HepG2 (cell line): Measurements from ENCODE around the gene PHF10. TPM values are rescaled to one million over a fixed set of nuclear protein-coding genes. Genes with fewer than 3 reads are reported as not detected.

Experiments used
- ATAC-seq: fragments of 200-7000 bp; cut with Tn5 transposase; 3 replicates; pipeline ENCODE4 v1.9.1; 2020; ENCODE audit warnings: mild to moderate bottlenecking, moderate library complexity
- BruUV-seq: library from RNA; stranded (reverse); fragments of 400-500 nt; replicated peaks from 2 replicates; lab custom pipeline; 2021; lab: Mats Ljungman, UMichigan
- CTCF ChIA-PET: fragments of 300-600 bp; formaldehyde crosslinking; extraction: SDS; loops from one replicate; lab custom pipeline; 2021; ENCODE audit warnings: low total read pairs, inconsistent platforms, low intra/inter-chr PET ratio; lab: Yijun Ruan, JAX
- POLR2A ChIA-PET: fragments of 350-600 bp; sonication (Branson Sonifier 250); formaldehyde crosslinking; loops from one replicate; lab custom pipeline; 2020; ENCODE audit warnings: antibody characterized with exemption, inconsistent platforms; lab: Yijun Ruan, JAX
- DNase-seq: peaks from one replicate; pipeline ENCODE4 v3.0.0-alpha.2; 2015; ENCODE audit warnings: low spot score
- FAIRE-seq: peaks from 3 replicates; lab custom pipeline; 2011; peaks lifted over from hg19 to GRCh38; lab: Jason Lieb, UNC
- H2AFZ ChIP-seq: one replicate; pipeline ENCODE4 v1.6.1; 2011; ENCODE audit warnings: low read length, inconsistent platforms
- H3K27ac ChIP-seq: fragments of 300-600 bp; 3 replicates; pipeline ENCODE4 v1.8.0; 2011; ENCODE audit warnings: mixed run types, mild to moderate bottlenecking, mixed read lengths, low read length, inconsistent platforms; ENCODE audit not compliant: insufficient read depth; ENCODE audit errors: extremely low read length
- H3K27me3 ChIP-seq, 2 experiments: fragments of 200-600 bp in 1 of 2; 2 replicates in 1 of 2; 3 replicates in 1 of 2; pipeline versions ENCODE4 v1.6.0 to v1.8.0; 2011; ENCODE audit warnings: low read length in 2 of 2, mild to moderate bottlenecking in 2 of 2, moderate library complexity in 2 of 2, inconsistent platforms in 1 of 2; ENCODE audit not compliant: insufficient read depth in 2 of 2, control insufficient read depth in 1 of 2
- H3K36me3 ChIP-seq, 2 experiments: fragments of 200-600 bp in 1 of 2; replicated peaks in 1 of 2; 2 replicates in 1 of 2; 3 replicates in 1 of 2; pipeline versions ENCODE4 v1.5.1 to v1.8.0; 2011; ENCODE audit warnings: low read length in 2 of 2, inconsistent platforms in 1 of 2; ENCODE audit not compliant: insufficient read depth in 2 of 2, control insufficient read depth in 1 of 2
- H3K4me1 ChIP-seq: 2 replicates; pipeline ENCODE4 v1.5.1; 2012; ENCODE audit warnings: low read length, inconsistent platforms; ENCODE audit not compliant: insufficient read depth
- H3K4me2 ChIP-seq: 2 replicates; pipeline ENCODE4 v1.6.0; 2011; ENCODE audit warnings: low read depth, low read length, inconsistent platforms
- H3K4me3 ChIP-seq, 3 experiments: fragments of 200-600 bp in 1 of 3; sonication (generic), shearing (Covaris generic) in 1 of 3; replicated peaks in 1 of 3; 2 replicates each; pipeline ENCODE4 v1.5.1; 2011 to 2016; ENCODE audit warnings: low read length in 3 of 3, inconsistent platforms in 2 of 3, low read depth in 2 of 3, mild to moderate bottlenecking in 2 of 3, control low read depth in 1 of 3, mixed read lengths in 1 of 3; ENCODE audit not compliant: insufficient read depth in 1 of 3
- H3K79me2 ChIP-seq: one replicate; pipeline ENCODE4 v1.6.1; 2011; ENCODE audit warnings: low read length, inconsistent platforms; ENCODE audit not compliant: insufficient read depth
- H3K9ac ChIP-seq: 2 replicates; pipeline ENCODE4 v1.6.0; 2011; ENCODE audit warnings: mild to moderate bottlenecking, low read depth, low read length, inconsistent platforms; ENCODE audit not compliant: insufficient read depth
- H3K9me3 ChIP-seq: 2 replicates; pipeline ENCODE4 v1.5.1; 2012; ENCODE audit warnings: mild to moderate bottlenecking, low read length
- H4K20me1 ChIP-seq: 2 replicates; pipeline ENCODE4 v1.6.0; 2011; ENCODE audit warnings: inconsistent platforms, mild to moderate bottlenecking, low read length, moderate library complexity; ENCODE audit not compliant: insufficient read depth
- CERS6 ChIP-seq: sonication (generic); formaldehyde crosslinking; IDR thresholded peaks from 2 replicates; pipeline ENCODE4 v1.5.0; 2020; ENCODE audit warnings: missing genetic modification reagents
- HHEX ChIP-seq: IDR thresholded peaks from 2 replicates; pipeline ENCODE4 v1.6.1; 2016; ENCODE audit warnings: control low read depth
- HNRNPK ChIP-seq: fragments of 200-400 bp; formaldehyde crosslinking; IDR thresholded peaks from 2 replicates; pipeline ENCODE4 v1.6.1; 2018; ENCODE audit warnings: low read length, low read depth, moderate library complexity, mild to moderate bottlenecking; ENCODE audit not compliant: poor library complexity, severe bottlenecking
- MAFF ChIP-seq: IDR thresholded peaks from 2 replicates; pipeline ENCODE4 v1.6.1; 2011; ENCODE audit warnings: low read depth, low read length, improper control_type of control experiment
- MATR3 ChIP-seq: sonication (generic); formaldehyde crosslinking; IDR thresholded peaks from 2 replicates; pipeline ENCODE4 v1.4.0; 2020; ENCODE audit warnings: missing genetic modification reagents
- MLXIP ChIP-seq: sonication (generic); formaldehyde crosslinking; IDR thresholded peaks from 2 replicates; pipeline ENCODE4 v1.9.0; 2021; ENCODE audit warnings: missing genetic modification reagents, borderline replicate concordance
- NFE2L2 ChIP-seq: fragments of 150-350 bp; IDR thresholded peaks from 2 replicates; pipeline ENCODE4 v1.6.1; 2014; ENCODE audit warnings: low read length
- PBX3 ChIP-seq: sonication (generic); formaldehyde crosslinking; IDR thresholded peaks from 2 replicates; pipeline ENCODE4 v1.8.1; 2023; ENCODE audit warnings: missing genetic modification reagents, inconsistent platforms, borderline replicate concordance
- RAD21 ChIP-seq: fragments of 450-650 bp; formaldehyde crosslinking; IDR thresholded peaks from 2 replicates; pipeline ENCODE4 v1.5.0; 2020; ENCODE audit warnings: mild to moderate bottlenecking
- SMAD1 ChIP-seq: sonication (generic); formaldehyde crosslinking; IDR thresholded peaks from 2 replicates; pipeline ENCODE4 v1.4.0; 2020; ENCODE audit warnings: missing genetic modification reagents, low read depth, mild to moderate bottlenecking, borderline replicate concordance
- ZGPAT ChIP-seq: IDR thresholded peaks from 2 replicates; pipeline ENCODE4 v1.6.1; 2016; ENCODE audit warnings: mild to moderate bottlenecking
- ZNF205 ChIP-seq: IDR thresholded peaks from 2 replicates; pipeline ENCODE4 v1.6.1; 2018; ENCODE audit warnings: missing biosample characterization, missing genetic modification reagents
- ZNF282 ChIP-seq: fragments of 450-650 bp; IDR thresholded peaks from 2 replicates; pipeline ENCODE4 v1.6.1; 2018; ENCODE audit not compliant: partially characterized antibody
- ZNF292 ChIP-seq: sonication (generic); formaldehyde crosslinking; IDR thresholded peaks from 2 replicates; pipeline ENCODE4 v1.8.1; 2022; ENCODE audit warnings: mild to moderate bottlenecking, low read depth, missing genetic modification reagents, borderline replicate concordance
- ZNF75D ChIP-seq: sonication (generic); formaldehyde crosslinking; IDR thresholded peaks from 2 replicates; pipeline ENCODE4 v1.8.1; 2023; ENCODE audit warnings: missing genetic modification reagents, mild to moderate bottlenecking, borderline replicate concordance
- WGBS: methylation state at CpG from one replicate; pipeline ENCODE4 v1.1.6; 2017; ENCODE audit warnings: low lambda C conversion rate; 5-methylcytosine and 5-hydroxymethylcytosine counted together
- in situ Hi-C: cut with HindIII; loops from 2 replicates; pipeline ENCODE4 v1.10.0; 2017; ENCODE audit warnings: low pct_unique_long_range_greater_than_20kb; ENCODE audit not compliant: extremely low pct_ligation_motif_present
- intact Hi-C: fragments of 100-400 bp; cut with micrococcal nuclease; formaldehyde crosslinking; loops from one replicate; pipeline ENCODE4 v1.10.0; 2022; ENCODE audit not compliant: unreplicated experiment
- polyA plus RNA-seq, 8 experiments: library from polyadenylated mRNA; depleted of rRNA in 3 of 8; stranded (reverse) in 7 of 8; unstranded in 1 of 8; fragments of >200 nt; fragmentation: Illumina TruSeq in 4 of 8; extraction: Trizol in 4 of 8; gene quantifications; 2 replicates each; pipeline versions ENCODE4 v1.2.1 to v1.2.3, GENCODE V29; 2011 to 2016; ENCODE audit warnings: low read depth in 4 of 8, missing spikeins in 1 of 8, mixed read lengths in 1 of 8; ENCODE audit not compliant: insufficient read depth in 1 of 8
- total RNA-seq, 5 experiments: library from RNA; depleted of rRNA; stranded (reverse); fragments of >200 nt; fragmentation: Illumina TruSeq; extraction: Trizol; gene quantifications; 2 replicates each; pipeline ENCODE4 v1.2.3, GENCODE V29; 2016; ENCODE audit warnings: low read depth in 1 of 5

PHF10 gene
- total and polyA plus RNA-seq, 2 of the 13 experiments (the other 11 are each of a cell fraction or from before 2014, with no cell fraction given) = 42.1 to 84.1 TPM

GRCh38 chr6:169663468-169663867 is 60.8 kb downstream of the PHF10 start (continued):
- no peak for TF ChIP-seq MLXIP (CRISPR knock-in tag)

GRCh38 chr6:169661391-169661756 is 62.9 kb downstream of the PHF10 start:
- Histone ChIP-seq H3K4me3 (no peak overlapping the region), H3K27ac (no peak overlapping the region), H3K27me3 (no peaks in the 10 kb centered on the region), H3K9ac (no peak overlapping the region), H3K4me2 (no peak overlapping the region), H3K79me2 (no peaks in the 10 kb centered on the region), H3K9me3 (no peaks in the 10 kb centered on the region), H3K4me1 (no peaks in the 10 kb centered on the region), H3K36me3 (peaks cover 30 to 71% of the 10 kb centered on the region in 2 experiments), H2AFZ (no peak overlapping the region), H4K20me1 (no peaks in the 10 kb centered on the region)
- CTCF ChIA-PET = no interaction called here
- POLR2A ChIA-PET = no interaction called here
- no peak for DNase-seq
- no peak for FAIRE-seq
- WGBS = 96% methylated on average over 7 of the region's 7 CpGs
- in situ Hi-C loops = no loop called here
- intact Hi-C loops = no loop called here
- ATAC-seq = no peak
- TF ChIP-seq MATR3 (CRISPR knock-in tag) = no peak
- no peak for TF ChIP-seq CERS6 (CRISPR knock-in tag)
- TF ChIP-seq MAFF = no peak
- no peak for TF ChIP-seq ZNF205
- no peak for TF ChIP-seq ZNF75D
- TF ChIP-seq HNRNPK = no peak
- no peak for TF ChIP-seq ZNF292
- TF ChIP-seq NFE2L2 = no peak
- TF ChIP-seq RAD21 (CRISPR knock-in tag) = no peak
- no peak for TF ChIP-seq SMAD1 (CRISPR knock-in tag)
- TF ChIP-seq ZNF282 = no peak
- no peak for TF ChIP-seq PBX3 (CRISPR knock-in tag)
- TF ChIP-seq ZGPAT (CRISPR knock-in tag) = no peak
- TF ChIP-seq HHEX (CRISPR knock-in tag) = no peak
- no TSS peak for BruUV-seq
